Adrenal gland (tissue), 12 donors: ENCODE measurements around the gene USE1. TPM values are rescaled to one million over a fixed set of nuclear protein-coding genes. Genes with fewer than 3 reads are reported as not detected.

ENCODE experiments used
- DNase-seq, 7 donors: peaks; one replicate each; pipeline ENCODE4 v3.0.0-alpha.2; 2019 to 2020
- H3K27ac ChIP-seq, 5 donors: fragments of 200-600 bp; sonication (generic) in 4 of 5; 1 replicate in 3 of 5; 2 replicates in 2 of 5; pipeline versions ENCODE4 v1.5.1 to v1.8.0; 2016 to 2020; ENCODE audit warnings: mild to moderate bottlenecking in 1 of 5
- H3K27me3 ChIP-seq: fragments of 200-600 bp; 2 replicates; pipeline ENCODE4 v1.8.0; 2021
- H3K36me3 ChIP-seq, 2 donors: fragments of 200-600 bp; replicated peaks in 1 of 2; 1 replicate in 1 of 2; 2 replicates in 1 of 2; pipeline versions ENCODE4 v1.5.1 to v1.8.0; 2018 to 2022
- H3K4me1 ChIP-seq, 2 donors: fragments of 200-600 bp; replicated peaks in 1 of 2; 1 replicate in 1 of 2; 2 replicates in 1 of 2; pipeline versions ENCODE4 v1.5.1 to v1.8.0; 2018 to 2021
- H3K4me3 ChIP-seq, 4 donors: fragments of 200-600 bp; sonication (generic) in 3 of 4; one replicate each; pipeline ENCODE4 v1.5.1; 2016 to 2018
- H3K9me3 ChIP-seq, 3 donors: fragments of 200-600 bp; sonication (generic) in 1 of 3; replicated peaks in 1 of 3; 1 replicate in 2 of 3; 2 replicates in 1 of 3; pipeline versions ENCODE4 v1.5.1 to v1.8.0; 2016 to 2021
- CTCF ChIP-seq, 6 experiments: fragments of 450-650 bp in 4 of 6; fragments of 200-600 bp in 2 of 6; sonication (generic) in 1 of 6; IDR thresholded peaks; 1 replicate in 5 of 6; 2 replicates in 1 of 6; pipeline versions ENCODE4 v1.5.1 to v1.8.0; 2016 to 2021; ENCODE audit warnings: antibody characterized with exemption in 6 of 6, mild to moderate bottlenecking in 2 of 6, moderate library complexity in 1 of 6
- POLR2A ChIP-seq, 2 donors: fragments of 450-650 bp; IDR thresholded peaks; one replicate each; pipeline ENCODE4 v1.6.1; 2017; ENCODE audit warnings: antibody characterized with exemption in 2 of 2, mild to moderate bottlenecking in 2 of 2, moderate library complexity in 1 of 2
- WGBS, 4 donors: extraction: QIAGEN DNeasy Blood & Tissue Kit in 2 of 4; methylation state at CpG; one replicate each; pipeline versions ENCODE4 v1.1.5 to v1.1.7; 2013 to 2017; 5-methylcytosine and 5-hydroxymethylcytosine counted together
- intact Hi-C, 2 donors: fragments of 100-400 bp; cut with DNase I; formaldehyde crosslinking; loops; one replicate each; pipeline versions ENCODE4 v1.14.1 to v1.15.0; 2022 to 2023
- polyA plus RNA-seq, 3 donors: library from polyadenylated mRNA; stranded (reverse); fragments of 200-250 nt in 2 of 3; fragments of 350-450 nt in 1 of 3; fragmentation: Illumina TruSeq in 1 of 3; extraction: RNeasy Lipid Tissue Mini Kit (QIAGEN cat#74804) in 1 of 3; gene quantifications; one replicate each; pipeline ENCODE4 v1.2.3, GENCODE V29; 2013 to 2014
- total RNA-seq, 9 donors: library from RNA; depleted of rRNA in 4 of 9; stranded (reverse); fragments of >200 nt in 4 of 9; fragments of 120-200 nt in 1 of 9; fragmentation: NEBNext Ultra II Directional in 1 of 9; extraction: Animal tissue kit (Norgen Biotek cat#: 25700) in 1 of 9; gene quantifications; one replicate each; pipeline versions ENCODE4 v1.1.0 to v1.2.4, GENCODE V29; 2013 to 2023
- donor health status: healthy with polysubstance abuse.
- donor health status: Bipolar disorder and iron deficiency.
- donor health status: DM: yes; HTN: yes; CAD: no.
- donor health status: DM: no; HTN: no; CAD: no.
- donor health status: DM: no; HTN: no; CAD: no.
- donor health status: DM: yes; HTN: yes; CAD: no.

USE1 gene
- total and polyA plus RNA-seq, 12 donors = 23.7 to 87.8 (median 44.7) TPM

GRCh38 chr19:17262557-17262956, 47.4 kb downstream of the USE1 start:
- no peaks in the 10 kb centered on the region for H3K36me3 ChIP-seq
- WGBS, 4 donors = 51 to 66% (median 60%) methylated on average over 4 to 16 of the region's 16 CpGs
- intact Hi-C loops = no loop called here
- no peak overlapping the region for H3K27ac ChIP-seq
- H3K27me3 ChIP-seq = no peaks in the 10 kb centered on the region
- peaks cover 0 to 7% (median 0%) of the 10 kb centered on the region in 3 donors for H3K9me3 ChIP-seq
- H3K4me3 ChIP-seq = no peak overlapping the region
- peaks cover 0 to under 1% of the 10 kb centered on the region in 2 donors for H3K4me1 ChIP-seq
- TF ChIP-seq POLR2A (IDR thresholded peaks at IDR 0.05) (no peak), CTCF (IDR thresholded peaks at IDR 0.05) (no peak)
- no peak for DNase-seq

GRCh38 chr19:17263712-17264640, 48.8 kb downstream of the USE1 start:
- no peak for DNase-seq
- Histone ChIP-seq H3K9me3 (peaks cover 0 to 7% (median 0%) of the 10 kb centered on the region in 3 donors), H3K36me3 (peaks cover 0 to 3% of the 10 kb centered on the region in 2 donors), H3K27ac (peak overlapping the region in 2 of 5 donors; percentile 17 to 50), H3K4me3 (peak overlapping the region in 1 of 4 donors; percentile 44), H3K4me1 (peaks cover 8 to 10% of the 10 kb centered on the region in 2 donors), H3K27me3 (no peaks in the 10 kb centered on the region)
- WGBS, 4 donors = 68 to 80% (median 73%) methylated on average over 23 of the region's 23 CpGs
- intact Hi-C loops = no loop called here
- TF ChIP-seq CTCF (IDR thresholded peaks at IDR 0.05) (no peak), POLR2A (IDR thresholded peaks at IDR 0.05) (no peak)

- 34 to 40% (median 37%) methylated on average over 1 to 5 of the region's 5 CpGs for WGBS, 4 donors
- Histone ChIP-seq H3K36me3 (peaks cover 0 to 8% of the 10 kb centered on the region in 2 donors), H3K9me3 (peaks cover 0 to 1% (median 0%) of the 10 kb centered on the region in 3 donors), H3K27me3 (no peaks in the 10 kb centered on the region), H3K4me1 (peaks cover 8 to 10% of the 10 kb centered on the region in 2 donors), H3K27ac (peak within 1 kb of the TSS in 2 of 5 donors; percentile 30 to 50), H3K4me3 (peak within 1 kb of the TSS in 1 of 4 donors; percentile 44)
- DNase-seq = peak in 5 of 7 donors; percentile 37 to 74 (median 43)
- TF ChIP-seq CTCF (IDR thresholded peaks at IDR 0.05) (no peak), POLR2A (IDR thresholded peaks at IDR 0.05) (peak in 1 of 2 donors; percentile 16)
- intact Hi-C loops = no loop called here
Observed at GRCh38 chr19:17264641-17264979, 49.5 kb downstream of the USE1 start, which contains the start of gene USHBP1. USHBP1 (minus strand) TSS chr19:17264745; CDS start chr19:17264299, 446 bp downstream.

- Histone ChIP-seq H3K4me3 (no peak overlapping the region), H3K4me1 (peaks cover 8 to 10% of the 10 kb centered on the region in 2 donors), H3K27me3 (no peaks in the 10 kb centered on the region), H3K9me3 (no peaks in the 10 kb centered on the region), H3K27ac (no peak overlapping the region), H3K36me3 (peaks cover 0 to 20% of the 10 kb centered on the region in 2 donors)
- 89 to 92% (median 92%) methylated on average over 7 of the region's 7 CpGs for WGBS, 4 donors
- intact Hi-C loops = no loop called here
- TF ChIP-seq POLR2A (IDR thresholded peaks at IDR 0.05) (no peak), CTCF (IDR thresholded peaks at IDR 0.05) (no peak)
- DNase-seq = no peak
Observed at GRCh38 chr19:17266026-17266425, 50.9 kb downstream of the USE1 start.
